Measurements from ENCODE around the gene EFNA2. TPM values are rescaled to one million over a fixed set of nuclear protein-coding genes. Genes with fewer than 3 reads are reported as not detected.

The EFNA2 gene
- total RNA-seq, 1 donor from 2014 or later = 14.6 TPM

- Mint-ChIP-seq H3K36me3 (ENCODE audit: low read depth, unreplicated experiment) (no peaks in the 10 kb centered on the region), H3K9me3 (ENCODE audit: unreplicated experiment) (no peaks in the 10 kb centered on the region), H3K27me3 (ENCODE audit: unreplicated experiment) (peaks cover 20% of the 10 kb centered on the region), H3K4me1 (ENCODE audit: unreplicated experiment) (peaks cover 5% of the 10 kb centered on the region), H3K4me3 (ENCODE audit: unreplicated experiment) (peak overlapping the region; percentile 89), H3K27ac (ENCODE audit: unreplicated experiment) (peak overlapping the region; percentile 4)
- no peak for TF ChIP-seq CTCF (IDR thresholded peaks at IDR 0.05; ENCODE audit: unreplicated experiment)
- no peak for DNase-seq (ENCODE audit: low spot score)
Observed at GRCh38 chr19:1238369-1239303, 47.0 kb upstream of the EFNA2 start.

GRCh38 chr19:1239420-1239795 is 46.3 kb upstream of the EFNA2 start:
- Mint-ChIP-seq H3K4me1 (ENCODE audit: unreplicated experiment) (peaks cover 5% of the 10 kb centered on the region), H3K27ac (ENCODE audit: unreplicated experiment) (no peak overlapping the region), H3K27me3 (ENCODE audit: unreplicated experiment) (peaks cover 20% of the 10 kb centered on the region), H3K36me3 (ENCODE audit: low read depth, unreplicated experiment) (no peaks in the 10 kb centered on the region), H3K9me3 (ENCODE audit: unreplicated experiment) (no peaks in the 10 kb centered on the region), H3K4me3 (ENCODE audit: unreplicated experiment) (peak overlapping the region; percentile 89)
- no peak for TF ChIP-seq CTCF (IDR thresholded peaks at IDR 0.05; ENCODE audit: unreplicated experiment)
- no peak for DNase-seq (ENCODE audit: low spot score)

GRCh38 chr19:1239796-1240737 is 45.6 kb upstream of the EFNA2 start:
- Mint-ChIP-seq H3K36me3 (ENCODE audit: low read depth, unreplicated experiment) (no peaks in the 10 kb centered on the region), H3K27me3 (ENCODE audit: unreplicated experiment) (peaks cover 20% of the 10 kb centered on the region), H3K4me3 (ENCODE audit: unreplicated experiment) (peak overlapping the region; percentile 81), H3K4me1 (ENCODE audit: unreplicated experiment) (peaks cover 7% of the 10 kb centered on the region), H3K27ac (ENCODE audit: unreplicated experiment) (no peak overlapping the region), H3K9me3 (ENCODE audit: unreplicated experiment) (no peaks in the 10 kb centered on the region)
- TF ChIP-seq CTCF (IDR thresholded peaks at IDR 0.05; ENCODE audit: unreplicated experiment) = peak; percentile 93
- peak; percentile 95 for DNase-seq (ENCODE audit: low spot score)

- Mint-ChIP-seq H3K4me1 (ENCODE audit: unreplicated experiment) (peaks cover 7% of the 10 kb centered on the region), H3K27ac (ENCODE audit: unreplicated experiment) (no peak overlapping the region), H3K36me3 (ENCODE audit: low read depth, unreplicated experiment) (no peaks in the 10 kb centered on the region), H3K9me3 (ENCODE audit: unreplicated experiment) (no peaks in the 10 kb centered on the region), H3K27me3 (ENCODE audit: unreplicated experiment) (peaks cover 20% of the 10 kb centered on the region), H3K4me3 (ENCODE audit: unreplicated experiment) (peak overlapping the region; percentile 93)
- TF ChIP-seq CTCF (IDR thresholded peaks at IDR 0.05; ENCODE audit: unreplicated experiment) = no peak
- DNase-seq (ENCODE audit: low spot score) = no peak
Observed at GRCh38 chr19:1240925-1241324, 44.7 kb upstream of the EFNA2 start.

All from endothelial cell (in vitro differentiated cells).